Body of pancreas (tissue), 4 donors: ENCODE results near the gene CALML3.

ENCODE experiments used
- CTCF ChIP-seq, 7 experiments: fragments of 450-650 bp in 4 of 7; fragments of 200-600 bp in 3 of 7; sonication (generic) in 3 of 7; IDR thresholded peaks; one replicate each; pipeline ENCODE4 v1.5.1; 2016 to 2019; ENCODE audit warnings: antibody characterized with exemption in 7 of 7
- POLR2A ChIP-seq, 3 donors: fragments of 450-650 bp; IDR thresholded peaks; one replicate each; pipeline ENCODE4 v1.6.1; 2016; ENCODE audit warnings: antibody characterized with exemption in 3 of 3, mild to moderate bottlenecking in 2 of 3

DNA sequence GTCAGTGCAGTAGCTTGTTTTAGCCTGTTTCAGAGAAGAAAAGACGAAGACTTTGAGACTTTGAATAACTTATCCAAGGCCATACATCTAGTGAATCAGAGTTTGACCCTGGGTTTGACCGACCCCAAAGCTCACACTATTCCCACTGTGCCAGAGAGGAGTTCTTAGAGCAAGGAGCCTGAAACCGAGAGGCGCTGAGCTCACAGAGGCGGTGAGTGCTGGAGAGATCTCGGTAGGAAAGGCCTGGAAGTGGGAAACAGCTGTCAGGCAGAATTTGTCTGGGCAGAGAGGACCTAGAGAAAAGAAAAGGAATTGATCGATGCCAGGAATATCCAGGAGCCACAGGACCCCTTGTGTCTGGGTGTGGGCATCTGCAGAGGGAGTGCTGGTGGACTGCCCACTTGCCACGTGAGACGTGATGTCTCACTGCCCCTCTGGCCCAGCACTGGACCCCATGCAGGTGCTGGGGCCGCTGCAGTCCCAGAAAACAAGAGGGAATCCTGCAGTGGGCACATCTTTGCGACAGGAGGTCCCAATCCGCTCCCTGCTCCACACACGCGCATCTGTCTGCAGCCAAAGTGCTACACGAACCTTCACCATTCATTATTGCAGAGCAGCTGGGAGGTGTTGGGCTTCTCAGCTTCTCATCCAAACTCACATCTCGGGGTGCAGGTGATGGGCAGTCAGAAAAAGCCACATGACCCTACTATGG lies 6.2 kb downstream of the CALML3 start:
- TF ChIP-seq CTCF (IDR thresholded peaks at IDR 0.05) (no peak), POLR2A (IDR thresholded peaks at IDR 0.05) (no peak)
